Suprapubic skin (tissue), 4 donors: Measurements from ENCODE around the gene RMI2. TPM values are rescaled to one million over a fixed set of nuclear protein-coding genes. Genes with fewer than 3 reads are reported as not detected.

Source experiments
- DNase-seq, 2 donors: peaks; one replicate each; pipeline ENCODE4 v3.0.0-alpha.2; 2019; ENCODE audit warnings: low spot score in 2 of 2
- H3K27ac ChIP-seq: fragments of 200-600 bp; sonication (generic); one replicate; pipeline ENCODE4 v1.5.1; 2019
- H3K27me3 ChIP-seq: fragments of 200-600 bp; sonication (generic); one replicate; pipeline ENCODE4 v1.5.1; 2019
- H3K36me3 ChIP-seq: fragments of 200-600 bp; sonication (generic); one replicate; pipeline ENCODE4 v1.5.1; 2019
- H3K4me1 ChIP-seq: fragments of 200-600 bp; sonication (generic); one replicate; pipeline ENCODE4 v1.5.1; 2019
- H3K4me3 ChIP-seq: fragments of 200-600 bp; sonication (generic); one replicate; pipeline ENCODE4 v1.5.1; 2019; ENCODE audit warnings: mild to moderate bottlenecking
- H3K9me3 ChIP-seq: fragments of 200-600 bp; sonication (generic); one replicate; pipeline ENCODE4 v1.5.1; 2019
- EP300 ChIP-seq: sonication (generic); formaldehyde crosslinking; IDR thresholded peaks from one replicate; pipeline ENCODE4 v1.6.1; 2017; ENCODE audit warnings: antibody characterized with exemption
- POLR2A ChIP-seq, 2 donors: fragments of 450-650 bp; IDR thresholded peaks; one replicate each; pipeline ENCODE4 v1.6.1; 2017; ENCODE audit warnings: antibody characterized with exemption in 2 of 2, mild to moderate bottlenecking in 2 of 2, moderate library complexity in 2 of 2
- POLR2AphosphoS5 ChIP-seq, 3 donors: sonication (generic); formaldehyde crosslinking; IDR thresholded peaks; one replicate each; pipeline ENCODE4 v1.6.1; 2017; ENCODE audit warnings: antibody characterized with exemption in 3 of 3
- WGBS: methylation state at CpG from one replicate; pipeline ENCODE4 v1.1.5; 2018; 5-methylcytosine and 5-hydroxymethylcytosine counted together
- total RNA-seq, 4 donors: library from RNA; depleted of rRNA; stranded (reverse); fragments of >200 nt; gene quantifications; one replicate each; pipeline ENCODE4 v1.1.0, GENCODE V29; 2016
- TF ChIP-seq, protein P1 (sequence below), 2 donors: fragments of 200-600 bp in 1 of 2; fragments of 450-650 bp in 1 of 2; sonication (generic) in 1 of 2; IDR thresholded peaks; one replicate each; pipeline ENCODE4 v1.5.1; 2016 to 2019; ENCODE audit warnings: antibody characterized with exemption in 2 of 2, mild to moderate bottlenecking in 1 of 2, moderate library complexity in 1 of 2

RMI2 gene
- total RNA-seq, 4 donors from 2014 or later = 2.7 to 7.7 (median 6.4) TPM

DNA sequence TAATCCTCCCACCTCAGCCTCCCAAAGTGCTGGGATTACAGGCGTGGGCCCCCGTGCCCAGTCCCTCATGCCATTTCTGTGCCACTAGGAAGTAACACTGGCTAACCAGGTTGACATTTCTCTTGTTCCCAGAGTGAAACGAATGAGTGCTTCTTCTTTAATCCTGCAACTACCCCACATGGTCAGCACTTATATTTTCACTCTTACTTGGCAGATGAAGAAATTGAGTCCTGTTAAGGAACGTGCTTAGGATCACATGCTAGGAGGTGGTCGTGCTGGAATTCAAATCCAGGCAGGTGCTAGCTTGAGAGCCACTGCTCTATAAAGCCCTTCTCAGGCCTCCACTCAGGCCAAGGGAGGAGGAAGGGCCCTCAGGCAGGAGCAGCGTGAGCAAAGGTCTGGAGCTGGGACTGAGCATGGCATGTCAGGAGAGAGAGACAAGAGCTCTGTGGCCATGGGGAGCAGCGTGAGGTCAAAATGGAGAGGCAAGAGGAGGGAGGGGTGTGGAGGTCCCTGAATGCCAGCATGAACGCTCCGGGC is 18.5 kb upstream of the RMI2 start:
- no peak overlapping the region for H3K27ac ChIP-seq

DNA sequence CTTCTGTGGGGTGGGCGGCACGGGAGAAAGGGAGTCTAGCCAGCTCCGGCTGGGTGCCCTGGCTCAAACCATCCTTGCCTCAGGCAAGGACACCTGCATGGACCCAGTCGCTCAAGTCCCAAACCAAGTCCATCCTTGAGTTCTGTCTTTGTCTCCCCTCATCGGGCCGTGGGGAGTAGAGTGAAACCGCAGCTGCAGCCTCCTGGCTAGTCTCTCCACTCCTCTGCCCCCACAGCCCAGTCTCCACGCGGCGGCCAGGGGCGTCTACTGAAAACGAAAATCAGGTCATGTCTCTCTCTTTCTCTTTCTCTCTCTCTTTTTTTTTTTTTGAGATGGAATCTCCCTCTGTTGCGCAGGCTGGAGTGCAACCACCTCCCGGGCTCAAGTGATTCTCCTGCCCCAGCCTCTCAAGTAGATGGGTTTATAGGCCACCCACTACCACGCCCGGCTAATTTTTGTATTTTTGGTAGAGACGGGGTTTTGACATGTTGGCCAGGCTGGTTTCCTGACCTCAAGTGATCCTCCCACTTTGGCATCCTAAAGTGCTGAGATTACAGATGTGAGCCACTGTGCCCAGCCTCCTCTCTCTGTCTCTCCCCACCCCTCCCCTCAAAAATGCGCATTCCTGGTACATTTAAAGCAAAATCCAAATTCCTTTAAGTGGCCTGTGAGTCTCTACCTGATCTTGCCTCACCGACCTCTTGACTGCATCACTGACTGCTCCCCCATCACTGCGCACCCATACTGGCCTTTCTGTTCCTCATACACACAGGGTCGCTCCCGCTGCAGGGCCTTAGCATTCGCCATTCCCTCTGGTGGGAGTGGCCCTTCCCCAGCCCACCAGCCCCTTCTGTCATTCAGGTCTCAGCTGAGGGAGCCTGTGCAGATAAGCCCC is 17.7 kb upstream of the RMI2 start:
- H3K4me3 ChIP-seq = no peak overlapping the region
- no peaks in the 10 kb centered on the region for H3K9me3 ChIP-seq
- no peak overlapping the region for H3K27ac ChIP-seq
- TF ChIP-seq EP300 = no peak
- no peak for TF ChIP-seq POLR2AphosphoS5 (IDR thresholded peaks at IDR 0.05)
- TF ChIP-seq, protein P1, sequence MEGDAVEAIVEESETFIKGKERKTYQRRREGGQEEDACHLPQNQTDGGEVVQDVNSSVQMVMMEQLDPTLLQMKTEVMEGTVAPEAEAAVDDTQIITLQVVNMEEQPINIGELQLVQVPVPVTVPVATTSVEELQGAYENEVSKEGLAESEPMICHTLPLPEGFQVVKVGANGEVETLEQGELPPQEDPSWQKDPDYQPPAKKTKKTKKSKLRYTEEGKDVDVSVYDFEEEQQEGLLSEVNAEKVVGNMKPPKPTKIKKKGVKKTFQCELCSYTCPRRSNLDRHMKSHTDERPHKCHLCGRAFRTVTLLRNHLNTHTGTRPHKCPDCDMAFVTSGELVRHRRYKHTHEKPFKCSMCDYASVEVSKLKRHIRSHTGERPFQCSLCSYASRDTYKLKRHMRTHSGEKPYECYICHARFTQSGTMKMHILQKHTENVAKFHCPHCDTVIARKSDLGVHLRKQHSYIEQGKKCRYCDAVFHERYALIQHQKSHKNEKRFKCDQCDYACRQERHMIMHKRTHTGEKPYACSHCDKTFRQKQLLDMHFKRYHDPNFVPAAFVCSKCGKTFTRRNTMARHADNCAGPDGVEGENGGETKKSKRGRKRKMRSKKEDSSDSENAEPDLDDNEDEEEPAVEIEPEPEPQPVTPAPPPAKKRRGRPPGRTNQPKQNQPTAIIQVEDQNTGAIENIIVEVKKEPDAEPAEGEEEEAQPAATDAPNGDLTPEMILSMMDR (IDR thresholded peaks at IDR 0.05) = no peak
- no peak for TF ChIP-seq POLR2A (IDR thresholded peaks at IDR 0.05)
- WGBS = 79% methylated on average over 21 of the region's 23 CpGs
- H3K36me3 ChIP-seq = no peaks in the 10 kb centered on the region
- H3K4me1 ChIP-seq = peaks cover 17% of the 10 kb centered on the region
- H3K27me3 ChIP-seq = no peaks in the 10 kb centered on the region
- no peak for DNase-seq

More for the DNA sequence above, 18.5 kb upstream of the RMI2 start:
- H3K27me3 ChIP-seq = no peaks in the 10 kb centered on the region
- no peaks in the 10 kb centered on the region for H3K9me3 ChIP-seq
- TF ChIP-seq POLR2A (IDR thresholded peaks at IDR 0.05) = no peak
- no peak for TF ChIP-seq POLR2AphosphoS5 (IDR thresholded peaks at IDR 0.05)
- TF ChIP-seq, protein P1 (IDR thresholded peaks at IDR 0.05) = no peak
- TF ChIP-seq EP300 = no peak
- 87% methylated on average over 9 of the region's 9 CpGs for WGBS
- DNase-seq = no peak
- no peak overlapping the region for H3K4me3 ChIP-seq
- H3K4me1 ChIP-seq = peaks cover 17% of the 10 kb centered on the region
- H3K36me3 ChIP-seq = no peaks in the 10 kb centered on the region

DNA sequence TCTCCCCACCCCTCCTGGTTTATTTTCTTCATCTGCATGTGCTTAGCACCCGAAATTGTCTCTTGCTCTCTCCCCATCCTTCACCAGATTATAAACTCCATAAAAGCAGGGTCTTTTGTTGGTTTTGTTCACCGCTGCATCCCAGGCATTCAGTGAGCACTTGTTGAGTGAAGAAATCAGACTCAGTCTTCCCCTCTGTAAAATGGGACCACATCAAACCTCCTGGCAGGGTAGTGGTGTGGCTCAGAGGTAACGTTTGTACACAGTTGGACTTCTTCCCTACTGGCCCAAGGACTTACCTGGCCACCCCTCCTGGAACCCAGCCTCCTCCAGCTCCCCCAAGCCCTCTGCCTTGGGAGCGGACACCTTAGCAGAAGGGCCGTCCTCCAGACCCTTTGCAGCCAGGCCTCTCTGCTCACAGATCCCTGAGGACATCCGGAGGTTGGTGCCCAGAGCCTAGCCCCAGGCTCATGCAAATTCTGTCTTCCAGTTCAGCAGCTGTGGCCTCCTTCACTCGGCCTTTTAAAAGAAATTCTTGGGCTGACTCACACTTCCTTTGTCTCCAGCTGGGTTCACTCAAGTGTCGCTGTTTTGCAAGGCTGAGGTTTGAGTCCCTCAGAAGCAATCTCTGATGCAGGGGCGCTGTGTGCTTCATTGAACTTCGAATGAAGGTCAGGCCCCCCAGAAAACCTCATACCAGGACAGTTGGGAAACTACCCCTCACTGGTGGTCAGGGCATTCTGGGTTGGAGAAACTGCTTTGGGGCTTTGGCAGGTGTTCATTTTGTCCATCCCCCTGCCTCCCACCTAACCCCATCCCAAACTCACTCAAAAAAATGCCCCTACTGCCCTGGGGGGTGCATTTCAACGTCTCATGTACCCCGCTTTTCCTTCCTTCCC is 16.8 kb upstream of the RMI2 start:
- H3K36me3 ChIP-seq = no peaks in the 10 kb centered on the region
- no peak overlapping the region for H3K27ac ChIP-seq
- WGBS = 44% methylated on average over 10 of the region's 12 CpGs
- DNase-seq = no peak
- H3K27me3 ChIP-seq = no peaks in the 10 kb centered on the region
- TF ChIP-seq, protein P1 (IDR thresholded peaks at IDR 0.05) = no peak
- TF ChIP-seq POLR2A (IDR thresholded peaks at IDR 0.05) = no peak
- no peak for TF ChIP-seq POLR2AphosphoS5 (IDR thresholded peaks at IDR 0.05)
- no peak for TF ChIP-seq EP300
- peaks cover 17% of the 10 kb centered on the region for H3K4me1 ChIP-seq
- H3K9me3 ChIP-seq = no peaks in the 10 kb centered on the region
- H3K4me3 ChIP-seq = no peak overlapping the region

DNA sequence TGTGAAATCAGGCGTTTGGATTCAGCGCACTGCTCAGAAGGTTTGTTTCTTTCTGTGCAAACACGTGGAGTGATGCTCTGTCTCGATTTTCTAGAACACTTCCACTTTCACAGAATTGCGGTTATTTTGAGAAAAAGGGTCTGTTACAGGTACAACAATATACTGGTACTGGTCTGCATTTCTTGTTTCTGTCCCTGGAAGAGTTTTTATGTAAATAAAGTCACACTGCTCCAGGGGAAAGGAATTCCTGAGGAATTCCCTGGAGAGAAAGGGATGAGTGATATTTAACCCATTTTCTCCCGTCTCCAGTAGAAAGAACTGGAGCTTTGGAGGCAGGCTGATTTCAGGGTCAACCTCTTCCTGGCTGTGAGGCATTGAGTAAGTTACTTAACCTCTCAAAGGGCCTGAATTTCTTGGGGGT is 16.2 kb upstream of the RMI2 start:
- Histone ChIP-seq H3K9me3 (no peaks in the 10 kb centered on the region), H3K27ac (no peak overlapping the region), H3K4me3 (no peak overlapping the region), H3K36me3 (no peaks in the 10 kb centered on the region), H3K27me3 (no peaks in the 10 kb centered on the region), H3K4me1 (peaks cover 17% of the 10 kb centered on the region)
- WGBS = 15% methylated on average over 6 of the region's 6 CpGs
- DNase-seq = no peak
- no peak for TF ChIP-seq POLR2AphosphoS5 (IDR thresholded peaks at IDR 0.05)
- no peak for TF ChIP-seq POLR2A (IDR thresholded peaks at IDR 0.05)
- TF ChIP-seq EP300 = no peak
- TF ChIP-seq, protein P1 (IDR thresholded peaks at IDR 0.05) = no peak
